GM18508 (cell line): ENCODE measurements around the gene CLPSL1.

Experiments used
- ATAC-seq: cut with Tn5 transposase; IDR thresholded peaks from one replicate; pipeline ENCODE4 v1.9.1; 2021; ENCODE audit warnings: moderate number of reproducible peaks; ENCODE audit not compliant: insufficient read depth, unreplicated experiment

Gene CLPSL1

GRCh38 chr6:35757456-35758123 lies 23.2 kb upstream of the CLPSL1 start:
- no peak for ATAC-seq

- no peak for ATAC-seq
Measured at GRCh38 chr6:35759426-35759825, 21.4 kb upstream of the CLPSL1 start.

DNA sequence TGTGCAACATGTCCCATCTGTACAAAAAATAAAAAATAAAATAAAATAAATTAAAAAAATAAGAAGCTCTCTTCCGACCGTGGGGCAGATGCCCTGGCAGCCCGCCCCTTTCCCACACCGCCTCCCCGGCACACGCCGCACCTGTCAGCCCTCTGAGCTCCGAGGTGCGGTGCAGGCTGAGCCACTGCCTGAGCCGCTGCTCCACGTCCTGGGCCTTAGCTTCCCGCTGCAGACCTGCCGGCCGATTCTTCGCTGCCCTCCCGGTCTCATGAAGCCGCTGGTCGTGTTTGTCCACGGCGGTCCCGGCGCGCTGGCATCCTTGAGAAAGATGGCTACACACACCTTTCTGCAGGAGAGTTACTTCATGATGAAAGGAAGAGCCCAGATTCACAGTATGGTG lies 15.1 kb upstream of the CLPSL1 start:
- no peak for ATAC-seq

- ATAC-seq, result no peak
Measured at GRCh38 chr6:35769211-35769610, 11.6 kb upstream of the CLPSL1 start.

DNA sequence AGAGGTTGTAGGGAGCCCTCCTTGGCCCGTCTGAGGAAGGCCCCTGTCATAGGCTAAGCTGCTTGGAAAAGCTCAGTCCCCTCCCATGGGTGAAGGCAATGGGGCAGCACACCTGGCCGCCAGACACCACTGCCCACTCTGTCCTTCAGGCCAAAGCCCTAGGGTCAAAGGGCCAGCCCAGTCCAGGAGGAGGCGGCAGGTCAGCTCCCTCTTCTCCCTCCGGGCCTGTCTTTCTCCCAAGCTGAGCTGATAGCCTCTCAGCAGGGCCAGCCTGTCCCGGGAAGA lies 9.5 kb upstream of the CLPSL1 start:
- ATAC-seq, result no peak

DNA sequence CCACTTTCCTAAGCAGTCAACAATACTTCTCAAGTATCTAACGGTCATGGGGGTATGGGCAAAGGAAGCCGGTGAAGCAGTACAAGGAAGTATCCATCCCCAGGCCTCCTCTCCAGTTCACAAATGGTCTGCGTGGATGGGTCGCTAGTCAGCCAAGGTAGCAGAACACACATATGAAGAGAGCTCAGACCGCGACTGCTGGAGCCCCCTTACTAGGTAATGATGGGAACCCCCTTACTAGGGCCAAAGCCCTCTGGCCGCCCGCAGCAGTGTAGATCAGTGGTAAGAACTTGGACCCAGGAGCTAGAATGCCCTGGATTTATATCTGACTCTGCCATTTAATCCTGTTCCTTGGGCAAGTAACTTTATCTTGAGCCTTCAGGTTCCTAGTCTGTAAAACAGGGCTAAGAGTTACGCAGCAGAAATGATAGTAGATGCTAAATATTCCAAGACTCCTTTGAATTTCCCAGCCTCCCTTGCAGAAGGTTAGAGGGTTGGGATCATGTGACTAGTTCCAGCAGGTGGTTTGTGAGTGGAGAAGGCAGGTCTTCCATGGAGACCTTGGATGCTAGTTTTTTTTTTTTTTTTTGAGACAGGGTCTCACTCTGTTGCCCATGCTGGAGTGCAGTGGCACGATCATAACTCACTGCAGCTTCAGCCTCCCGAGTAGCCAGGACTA lies 6.6 kb upstream of the CLPSL1 start:
- no peak for ATAC-seq

GRCh38 chr6:35775031-35775430 lies 5.8 kb upstream of the CLPSL1 start:
- no peak for ATAC-seq

GRCh38 chr6:35776364-35777215 lies 4.2 kb upstream of the CLPSL1 start, which contains the start of gene CLPSL2:
Gene CLPSL2, plus strand, starts transcription at chr6:35776598. Its CDS starts 21 bp downstream, at chr6:35776619.
- ATAC-seq, result no peak

- ATAC-seq, result no peak
Measured at GRCh38 chr6:35777356-35778102, 3.3 kb upstream of the CLPSL1 start.

DNA sequence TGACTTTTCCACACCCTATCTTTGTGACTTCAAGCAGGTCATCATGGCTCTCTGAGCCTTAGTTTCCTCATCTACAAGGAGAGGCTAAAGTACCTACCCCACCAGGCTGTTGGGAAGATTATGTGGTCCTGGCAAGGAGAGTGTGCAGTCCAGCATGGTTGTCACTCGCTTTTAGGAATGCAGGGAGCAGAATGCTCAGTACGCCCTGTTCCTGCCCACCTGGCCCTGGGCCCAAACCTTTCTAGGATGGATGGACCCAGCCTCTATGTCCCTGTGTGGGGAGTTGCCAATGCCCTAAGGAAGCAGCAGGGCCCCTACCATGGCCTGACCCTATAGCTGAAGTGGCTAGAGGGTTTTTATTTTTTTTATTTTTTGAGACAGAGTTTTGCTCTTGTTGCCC lies 2.4 kb upstream of the CLPSL1 start:
- ATAC-seq, result no peak

DNA sequence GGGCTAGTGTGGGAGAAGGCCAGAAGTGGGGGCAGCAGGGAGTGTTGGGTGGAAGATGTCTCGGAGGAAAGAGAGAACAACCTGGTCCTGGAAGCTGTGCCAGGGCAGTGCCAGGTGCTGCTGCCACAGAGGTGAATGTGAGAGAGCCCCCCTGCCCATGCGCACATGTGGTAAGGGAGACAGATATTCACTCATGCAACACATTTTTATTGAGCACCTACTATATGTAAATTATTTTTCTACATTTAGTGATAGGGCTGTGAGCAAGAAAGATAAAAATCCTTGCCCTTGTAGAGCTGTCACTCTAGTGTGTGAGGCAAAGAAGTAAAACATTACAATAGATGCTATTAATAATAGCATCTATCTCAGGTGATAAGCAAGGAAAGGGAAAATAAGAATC lies 471 bp downstream of the CLPSL1 start:
- ATAC-seq, result no peak

DNA sequence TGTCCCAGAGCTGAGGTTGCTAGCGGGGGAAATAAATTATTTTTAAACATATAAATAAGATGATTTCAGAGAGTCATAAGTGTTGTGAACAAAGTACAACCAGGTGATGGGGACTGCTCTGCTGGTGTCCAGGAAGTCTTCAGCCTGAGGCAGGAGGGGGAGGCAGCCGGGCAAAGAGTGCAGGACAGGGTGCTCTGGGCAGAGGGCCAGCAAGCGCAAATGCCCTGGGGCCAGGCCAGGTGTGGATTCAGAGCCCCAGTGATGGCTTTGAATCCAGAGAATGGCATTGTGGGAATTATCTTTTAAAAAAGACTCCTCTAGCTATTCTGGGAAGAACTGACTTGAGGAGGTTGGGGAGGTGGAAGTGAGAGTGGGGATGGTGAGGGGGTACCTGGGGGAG lies 1.6 kb downstream of the CLPSL1 start:
- no peak for ATAC-seq

DNA sequence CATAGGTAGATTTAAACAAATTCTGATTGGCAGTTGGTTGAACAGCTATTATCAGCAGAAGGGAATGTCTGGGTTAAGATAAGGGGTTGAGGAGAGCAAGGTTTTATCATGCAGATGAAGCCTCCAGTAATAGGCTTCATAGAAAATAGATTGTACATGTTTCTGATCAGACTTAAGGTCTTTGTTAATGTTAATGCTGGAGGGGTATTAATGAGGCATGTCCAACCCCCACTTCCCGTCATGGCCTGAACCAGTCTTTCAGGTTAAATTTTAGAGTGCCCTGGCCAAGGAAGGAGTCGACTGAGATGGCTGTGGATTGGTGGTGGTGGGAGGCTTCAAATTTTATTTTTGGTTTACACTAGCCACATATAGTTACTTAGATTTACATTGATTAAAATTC lies 3.4 kb downstream of the CLPSL1 start:
- ATAC-seq, result no peak

- no peak for ATAC-seq
Measured at GRCh38 chr6:35786272-35786671, 5.5 kb downstream of the CLPSL1 start.

GRCh38 chr6:35786810-35787209 lies 6.0 kb downstream of the CLPSL1 start:
- ATAC-seq, result no peak

DNA sequence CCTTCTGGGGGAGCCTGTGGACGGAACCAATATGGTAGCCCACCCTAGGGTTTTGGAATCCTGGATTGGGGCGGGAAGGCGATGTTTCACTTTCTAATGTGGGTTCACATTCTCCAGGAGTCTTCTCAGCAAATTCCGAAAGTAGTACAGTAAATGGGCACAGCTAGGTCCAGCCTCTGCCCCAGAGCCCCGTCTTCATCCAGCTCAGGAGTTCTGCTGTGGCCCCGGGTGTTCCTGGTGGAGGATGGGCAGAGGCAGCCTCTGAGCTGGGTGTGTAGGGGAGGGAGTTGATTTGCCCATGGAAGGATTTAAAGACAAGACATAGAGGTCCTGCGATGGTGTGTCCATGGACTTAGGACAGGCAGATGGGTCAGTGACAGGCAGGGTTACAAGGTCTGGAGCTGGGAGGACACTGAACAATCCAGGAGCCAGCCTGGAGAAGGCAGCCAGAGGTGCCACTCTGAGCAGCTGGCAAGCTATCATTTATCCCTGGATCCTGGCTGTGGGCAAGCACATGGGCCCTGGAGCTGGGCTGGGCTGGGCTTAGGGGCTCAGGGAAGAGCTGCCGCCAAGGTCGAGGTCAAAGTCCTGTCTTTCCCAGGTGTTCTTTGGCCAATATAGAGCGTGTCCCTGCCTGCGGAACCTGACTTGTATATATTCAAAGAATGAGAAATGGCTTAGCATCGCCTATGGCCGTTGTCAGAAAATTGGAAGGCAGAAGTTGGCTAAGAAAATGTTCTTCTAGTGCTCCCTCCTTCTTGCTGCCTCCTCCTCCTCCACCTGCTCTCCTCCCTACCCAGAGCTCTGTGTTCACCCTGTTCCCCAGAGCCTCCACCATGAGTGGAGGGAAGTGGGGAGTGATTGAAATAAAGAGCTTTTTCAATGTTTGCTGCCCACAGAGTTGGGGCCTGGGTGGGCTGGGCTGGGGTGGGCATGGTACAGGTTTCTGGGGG lies 6.7 kb downstream of the CLPSL1 start:
- no peak for ATAC-seq

DNA sequence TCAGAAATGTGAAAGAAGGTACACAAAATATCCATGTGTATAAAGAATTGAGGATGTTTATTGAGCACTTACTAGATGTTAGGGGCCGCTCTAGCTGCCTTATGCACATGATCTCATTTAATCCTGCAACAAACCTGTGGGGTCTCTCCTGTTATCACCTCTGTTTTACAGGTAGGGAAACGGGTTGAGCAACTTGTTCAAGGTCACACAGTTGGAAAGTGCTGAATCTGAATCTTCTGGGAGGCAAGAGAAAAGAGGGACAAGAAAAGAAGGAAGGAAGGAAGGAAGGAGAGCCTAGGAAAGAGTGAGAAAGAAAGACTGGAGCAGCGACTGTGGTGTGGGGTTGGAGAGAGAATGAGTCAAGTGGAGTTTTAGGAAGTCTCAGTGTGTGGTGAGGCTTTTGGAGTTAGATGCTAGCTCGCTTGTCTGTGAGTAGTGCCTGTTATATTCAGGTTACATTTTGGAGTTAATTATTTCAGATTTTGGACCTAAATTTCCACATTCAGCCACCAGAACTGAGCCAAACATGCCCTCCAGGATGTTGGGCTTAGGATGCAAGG lies 7.7 kb downstream of the CLPSL1 start:
- no peak for ATAC-seq

DNA sequence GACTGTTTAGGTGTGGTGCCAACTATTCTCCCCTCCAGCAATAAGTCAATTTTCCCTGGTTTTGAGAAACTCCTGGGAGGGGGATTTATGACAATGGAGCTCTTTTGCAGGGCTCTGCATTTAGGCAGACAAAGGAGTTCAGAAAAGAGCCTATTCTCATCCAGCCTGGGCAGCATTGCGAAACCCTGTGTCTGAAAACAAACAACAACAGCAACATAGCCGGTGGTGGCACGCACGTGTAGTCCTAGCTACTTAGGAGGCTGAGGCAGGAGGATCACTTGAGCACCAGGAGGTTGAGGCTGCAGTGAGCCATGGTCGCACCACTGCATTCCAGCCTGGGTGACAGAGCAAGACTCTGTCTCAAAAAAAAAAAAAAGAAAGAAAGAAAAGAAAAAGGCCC lies 9.9 kb downstream of the CLPSL1 start:
- no peak for ATAC-seq
